ENCODE measurements around the gene PERM1.

GRCh38 chr1:984476-984814, 2.6 kb upstream of the PERM1 start:
- TF ChIP-seq CTCF (IDR thresholded peaks at IDR 0.05; ENCODE audit: low read depth, low read length, missing input control): no peak
- no peak for TF ChIP-seq JUND (IDR thresholded peaks at IDR 0.05)
- no peak for TF ChIP-seq ZBTB33 (IDR thresholded peaks at IDR 0.05)

Data from liver (tissue), 3 donors.